Neural progenitor cell (in vitro differentiated cells): ENCODE measurements around the gene PTPRN2. TPM values are rescaled to one million over a fixed set of nuclear protein-coding genes. Genes with fewer than 3 reads are reported as not detected.
A peak's percentile ranks its signal among the peaks of the same experiment; 100 is the strongest.

Experiments
- DNase-seq: peaks from one replicate; pipeline ENCODE4 v3.0.0-alpha.2; 2016; ENCODE audit warnings: low spot score
- H2AFZ ChIP-seq: fragments of 200-600 bp; sonication (generic); replicated peaks from 2 replicates; pipeline ENCODE4 v1.6.1; 2016; ENCODE audit warnings: antibody characterized with exemption
- H3F3A ChIP-seq: fragments of 200-600 bp; sonication (generic); 2 replicates; pipeline ENCODE4 v1.6.1; 2016; ENCODE audit warnings: antibody characterized with exemption, low read depth
- H3K27ac ChIP-seq: fragments of 200-600 bp; sonication (generic); 2 replicates; pipeline ENCODE4 v1.5.1; 2016; ENCODE audit warnings: mild to moderate bottlenecking
- H3K27me3 ChIP-seq: fragments of 200-600 bp; sonication (generic); 2 replicates; pipeline ENCODE4 v1.6.1; 2016; ENCODE audit warnings: mild to moderate bottlenecking, moderate library complexity
- H3K36me3 ChIP-seq: fragments of 200-600 bp; sonication (generic); 2 replicates; pipeline ENCODE4 v1.5.1; 2016
- H3K4me1 ChIP-seq: fragments of 200-600 bp; sonication (generic); 2 replicates; pipeline ENCODE4 v1.6.1; 2016; ENCODE audit warnings: mixed run types
- H3K4me2 ChIP-seq: fragments of 200-600 bp; sonication (generic); 2 replicates; pipeline ENCODE4 v1.6.1; 2016
- H3K4me3 ChIP-seq: fragments of 200-600 bp; sonication (generic); 2 replicates; pipeline ENCODE4 v1.5.1; 2016
- H3K79me2 ChIP-seq: fragments of 200-600 bp; sonication (generic); 2 replicates; pipeline ENCODE4 v1.6.1; 2016; ENCODE audit warnings: low read depth
- H3K9ac ChIP-seq: fragments of 200-600 bp; sonication (generic); 2 replicates; pipeline ENCODE4 v1.6.1; 2016
- H3K9me3 ChIP-seq: fragments of 200-600 bp; sonication (generic); 2 replicates; pipeline ENCODE4 v1.5.1; 2016; ENCODE audit warnings: low read depth
- H4K20me1 ChIP-seq: fragments of 200-600 bp; sonication (generic); 2 replicates; pipeline ENCODE4 v1.6.1; 2016; ENCODE audit warnings: low read depth
- H3K27ac Mint-ChIP-seq: 3 replicates; pipeline ENCODE4 v1.8.0; 2021; ENCODE audit warnings: mixed read lengths
- H3K27me3 Mint-ChIP-seq: 2 replicates; pipeline ENCODE4 v1.8.0; 2022; ENCODE audit warnings: low read depth, mild to moderate bottlenecking, inconsistent platforms, moderate library complexity, mixed read lengths; ENCODE audit not compliant: insufficient read depth
- H3K36me3 Mint-ChIP-seq: 3 replicates; pipeline ENCODE4 v1.8.0; 2021; ENCODE audit warnings: mixed read lengths
- H3K4me1 Mint-ChIP-seq: 3 replicates; pipeline ENCODE4 v1.8.0; 2021; ENCODE audit warnings: mixed read lengths
- H3K4me3 Mint-ChIP-seq: 3 replicates; pipeline ENCODE4 v1.8.0; 2021; ENCODE audit warnings: mild to moderate bottlenecking, moderate library complexity, mixed read lengths
- H3K9me3 Mint-ChIP-seq: 3 replicates; pipeline ENCODE4 v1.8.0; 2020; ENCODE audit warnings: mixed read lengths
- EZH2 ChIP-seq: fragments of 200-600 bp; sonication (generic); IDR thresholded peaks from 2 replicates; pipeline ENCODE4 v1.6.1; 2017; ENCODE audit warnings: antibody characterized with exemption, mild to moderate bottlenecking, moderate library complexity
- EZH2phosphoT487 ChIP-seq: fragments of 200-600 bp; sonication (generic); IDR thresholded peaks from 2 replicates; pipeline ENCODE4 v1.6.1; 2017; ENCODE audit warnings: antibody characterized with exemption
- total RNA-seq: library from RNA; depleted of rRNA; stranded (reverse); fragments of >200 nt; gene quantifications from 2 replicates; pipeline ENCODE4 v1.2.3, GENCODE V29; 2015; ENCODE audit warnings: low replicate concordance
- TF ChIP-seq, protein P1 (sequence below): fragments of 200-600 bp; sonication (generic); IDR thresholded peaks from 2 replicates; pipeline ENCODE4 v1.5.1; 2017; ENCODE audit warnings: antibody characterized with exemption, mild to moderate bottlenecking

PTPRN2 gene
- total RNA-seq, 1 donor from 2014 or later, result 3.0 TPM

DNA sequence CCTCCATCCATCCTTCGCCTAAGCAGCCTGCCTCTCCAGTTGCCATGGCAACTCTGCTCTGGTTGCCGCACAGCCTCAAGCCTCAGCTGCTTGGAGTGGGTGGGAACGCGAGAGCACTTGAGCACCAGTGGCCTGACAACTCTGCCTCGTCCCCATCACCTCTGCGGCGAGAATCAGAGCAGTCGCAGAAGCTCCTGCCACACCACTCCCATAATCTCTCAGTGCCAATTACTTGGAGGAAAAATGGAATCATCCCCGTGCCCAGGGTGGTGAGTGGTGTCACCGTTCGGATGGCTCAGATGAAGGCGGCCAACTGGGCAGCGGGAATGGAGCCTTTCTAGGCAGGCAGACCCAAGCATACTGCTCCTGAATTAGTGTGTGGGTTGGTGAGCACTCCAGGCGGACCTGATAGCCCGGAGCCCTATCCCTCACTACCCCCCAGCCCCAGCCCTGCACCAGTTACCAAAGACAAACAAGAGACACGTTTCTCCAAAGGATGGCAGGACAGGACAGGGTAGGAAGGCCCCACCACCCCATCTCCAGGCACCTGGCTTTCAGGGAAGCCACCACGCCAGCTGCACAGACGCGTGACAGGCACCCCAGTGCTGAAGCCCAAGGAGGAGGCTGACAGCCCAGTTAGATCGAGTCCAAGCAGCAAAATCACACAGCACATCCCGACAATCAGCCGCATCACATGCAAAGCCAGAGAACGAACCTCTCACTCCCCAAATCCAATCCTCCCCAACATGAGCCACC, 335.4 kb downstream of the PTPRN2 start:
- Histone ChIP-seq H4K20me1 (no peaks in the 10 kb centered on the region), H3K4me2 (no peak overlapping the region), H3K9ac (no peak overlapping the region), H3K4me1 (no peaks in the 10 kb centered on the region), H3K4me3 (no peak overlapping the region), H3K36me3 (no peaks in the 10 kb centered on the region), H3K9me3 (no peaks in the 10 kb centered on the region), H3F3A (peaks cover 10% of the 10 kb centered on the region), H2AFZ (no peak overlapping the region), H3K27ac (no peak overlapping the region), H3K27me3 (no peaks in the 10 kb centered on the region), H3K79me2 (no peaks in the 10 kb centered on the region)
- Mint-ChIP-seq H3K36me3 (no peaks in the 10 kb centered on the region), H3K4me1 (peaks cover 6% of the 10 kb centered on the region), H3K9me3 (no peaks in the 10 kb centered on the region), H3K27ac (no peak overlapping the region), H3K4me3 (no peak overlapping the region), H3K27me3 (peaks cover 7% of the 10 kb centered on the region)
- peak; percentile 39 for DNase-seq
- TF ChIP-seq EZH2phosphoT487 (no peak), EZH2 (no peak)
- TF ChIP-seq, protein P1, sequence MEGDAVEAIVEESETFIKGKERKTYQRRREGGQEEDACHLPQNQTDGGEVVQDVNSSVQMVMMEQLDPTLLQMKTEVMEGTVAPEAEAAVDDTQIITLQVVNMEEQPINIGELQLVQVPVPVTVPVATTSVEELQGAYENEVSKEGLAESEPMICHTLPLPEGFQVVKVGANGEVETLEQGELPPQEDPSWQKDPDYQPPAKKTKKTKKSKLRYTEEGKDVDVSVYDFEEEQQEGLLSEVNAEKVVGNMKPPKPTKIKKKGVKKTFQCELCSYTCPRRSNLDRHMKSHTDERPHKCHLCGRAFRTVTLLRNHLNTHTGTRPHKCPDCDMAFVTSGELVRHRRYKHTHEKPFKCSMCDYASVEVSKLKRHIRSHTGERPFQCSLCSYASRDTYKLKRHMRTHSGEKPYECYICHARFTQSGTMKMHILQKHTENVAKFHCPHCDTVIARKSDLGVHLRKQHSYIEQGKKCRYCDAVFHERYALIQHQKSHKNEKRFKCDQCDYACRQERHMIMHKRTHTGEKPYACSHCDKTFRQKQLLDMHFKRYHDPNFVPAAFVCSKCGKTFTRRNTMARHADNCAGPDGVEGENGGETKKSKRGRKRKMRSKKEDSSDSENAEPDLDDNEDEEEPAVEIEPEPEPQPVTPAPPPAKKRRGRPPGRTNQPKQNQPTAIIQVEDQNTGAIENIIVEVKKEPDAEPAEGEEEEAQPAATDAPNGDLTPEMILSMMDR, result no peak

DNA sequence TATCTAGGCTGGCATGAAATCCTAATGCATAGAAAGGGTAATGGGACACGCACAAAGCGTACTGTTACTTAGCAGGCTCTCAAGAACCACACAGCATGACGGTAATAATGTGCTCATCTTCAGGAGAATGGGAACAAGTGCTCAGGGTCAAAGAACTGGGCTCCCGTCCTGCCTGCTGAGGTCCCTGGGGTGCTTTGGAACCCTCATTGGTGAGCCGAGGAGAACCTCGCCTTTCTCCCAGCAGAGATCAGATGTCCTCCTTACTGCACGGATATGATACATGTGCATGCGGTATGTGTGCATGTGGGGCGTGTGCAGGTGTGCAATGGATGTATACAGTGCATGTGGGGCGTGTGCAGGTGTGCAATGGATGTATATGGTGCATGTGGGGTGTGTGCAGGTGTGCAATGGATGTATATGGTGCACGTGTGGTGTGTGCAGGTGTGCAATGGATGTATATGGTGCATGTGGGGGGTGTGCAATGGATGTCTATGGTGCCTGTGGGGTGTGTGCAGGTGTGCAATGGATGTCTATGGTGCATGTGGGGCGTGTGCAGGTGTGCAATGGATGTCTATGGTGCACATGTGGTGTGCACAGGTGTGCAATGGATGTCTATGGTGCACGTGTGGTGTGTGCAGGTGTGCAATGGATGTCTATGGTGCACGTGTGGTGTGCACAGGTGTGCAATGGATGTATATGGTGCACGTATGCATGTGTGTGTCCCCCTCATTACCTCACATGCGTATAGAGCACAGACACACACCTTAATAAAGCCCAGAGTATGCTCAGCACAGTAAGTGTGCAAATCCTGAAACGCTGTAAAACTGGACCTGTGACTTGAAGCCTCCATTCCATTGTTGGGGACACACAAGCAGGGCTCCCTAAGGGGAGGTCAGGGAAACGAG, 336.3 kb downstream of the PTPRN2 start:
- H3K27me3 Mint-ChIP-seq, result peaks cover 7% of the 10 kb centered on the region
- H3F3A ChIP-seq, result peaks cover 10% of the 10 kb centered on the region
- H3K79me2 ChIP-seq, result no peaks in the 10 kb centered on the region
- H3K36me3 ChIP-seq, result no peaks in the 10 kb centered on the region
- H3K9me3 Mint-ChIP-seq, result no peaks in the 10 kb centered on the region
- no peak overlapping the region for H3K9ac ChIP-seq
- H3K4me1 ChIP-seq, result no peaks in the 10 kb centered on the region
- peak overlapping the region; percentile 13 for H3K4me3 Mint-ChIP-seq
- H4K20me1 ChIP-seq, result no peaks in the 10 kb centered on the region
- H3K4me3 ChIP-seq, result no peak overlapping the region
- no peak overlapping the region for H2AFZ ChIP-seq
- H3K36me3 Mint-ChIP-seq, result no peaks in the 10 kb centered on the region
- H3K4me1 Mint-ChIP-seq, result peaks cover 6% of the 10 kb centered on the region
- no peaks in the 10 kb centered on the region for H3K9me3 ChIP-seq
- DNase-seq, result no peak
- TF ChIP-seq EZH2phosphoT487, result no peak
- TF ChIP-seq, protein P1, result no peak
- TF ChIP-seq EZH2, result no peak
- H3K27ac ChIP-seq, result no peak overlapping the region
- H3K27me3 ChIP-seq, result no peaks in the 10 kb centered on the region
- H3K4me2 ChIP-seq, result no peak overlapping the region
- no peak overlapping the region for H3K27ac Mint-ChIP-seq

DNA sequence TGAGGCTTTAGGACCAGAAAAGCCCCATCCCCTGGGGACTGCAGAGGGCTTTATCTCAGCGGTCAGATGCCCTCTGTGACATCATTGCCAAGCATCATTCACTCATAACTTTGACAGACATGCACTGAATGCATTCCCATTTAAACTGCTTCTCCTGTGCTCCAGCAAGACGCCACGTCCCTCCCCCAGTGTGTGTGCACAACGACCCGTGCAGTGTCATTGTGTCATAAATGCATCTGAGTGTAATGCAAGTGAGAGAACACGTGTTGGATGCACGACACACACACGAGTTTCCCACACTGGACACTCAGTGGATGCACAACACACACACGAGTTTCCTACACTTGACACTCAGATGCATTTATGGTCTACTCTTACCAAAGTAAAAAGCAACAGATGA, 337.9 kb downstream of the PTPRN2 start:
- peaks cover 2% of the 10 kb centered on the region for H3K9me3 Mint-ChIP-seq
- peaks cover 5% of the 10 kb centered on the region for H3K27me3 Mint-ChIP-seq
- TF ChIP-seq, protein P1, result no peak
- TF ChIP-seq EZH2phosphoT487, result no peak
- TF ChIP-seq EZH2, result no peak
- Histone ChIP-seq H3K79me2 (no peaks in the 10 kb centered on the region), H3K4me2 (no peak overlapping the region), H3K27me3 (no peaks in the 10 kb centered on the region), H2AFZ (no peak overlapping the region), H3K9ac (no peak overlapping the region), H3K36me3 (no peaks in the 10 kb centered on the region), H3K4me3 (no peak overlapping the region), H3K27ac (no peak overlapping the region), H4K20me1 (no peaks in the 10 kb centered on the region), H3F3A (peaks cover 10% of the 10 kb centered on the region), H3K4me1 (no peaks in the 10 kb centered on the region), H3K9me3 (no peaks in the 10 kb centered on the region)
- no peak overlapping the region for H3K4me3 Mint-ChIP-seq
- no peak for DNase-seq
- H3K36me3 Mint-ChIP-seq, result peaks cover 3% of the 10 kb centered on the region
- H3K27ac Mint-ChIP-seq, result no peak overlapping the region
- H3K4me1 Mint-ChIP-seq, result peaks cover 8% of the 10 kb centered on the region
